ENCODE measurements around the gene PMEPA1. TPM values are rescaled to one million over a fixed set of nuclear protein-coding genes. Genes with fewer than 3 reads are reported as not detected.

PMEPA1 gene
- total RNA-seq, 1 donor = 0.86 TPM

GRCh38 chr20:57682184-57683101 is 27.4 kb downstream of the PMEPA1 start:
- TF ChIP-seq CTCF (IDR thresholded peaks at IDR 0.05; ENCODE audit: insufficient read depth, low read depth, low read length) = no peak
- no peak for DNase-seq (ENCODE audit: low read depth)
- no peak overlapping the region for H3K4me3 ChIP-seq (ENCODE audit: low read depth, low read length)

- H3K4me3 ChIP-seq (ENCODE audit: low read depth, low read length) = no peak overlapping the region
- no peak for DNase-seq (ENCODE audit: low read depth)
- TF ChIP-seq CTCF (IDR thresholded peaks at IDR 0.05; ENCODE audit: insufficient read depth, low read depth, low read length) = no peak
Observed at GRCh38 chr20:57680934-57681914, 28.6 kb downstream of the PMEPA1 start.

- peak; percentile 6 for DNase-seq (ENCODE audit: low read depth)
- no peak for TF ChIP-seq CTCF (IDR thresholded peaks at IDR 0.05; ENCODE audit: insufficient read depth, low read depth, low read length)
- H3K4me3 ChIP-seq (ENCODE audit: low read depth, low read length) = no peak overlapping the region
Observed at GRCh38 chr20:57680131-57680716, 29.6 kb downstream of the PMEPA1 start.

GRCh38 chr20:57679113-57679512 is 30.7 kb downstream of the PMEPA1 start:
- TF ChIP-seq CTCF (IDR thresholded peaks at IDR 0.05; ENCODE audit: insufficient read depth, low read depth, low read length) = no peak
- DNase-seq (ENCODE audit: low read depth) = no peak
- no peak overlapping the region for H3K4me3 ChIP-seq (ENCODE audit: low read depth, low read length)

- no peak for DNase-seq (ENCODE audit: low read depth)
- TF ChIP-seq CTCF (IDR thresholded peaks at IDR 0.05; ENCODE audit: insufficient read depth, low read depth, low read length) = no peak
- H3K4me3 ChIP-seq (ENCODE audit: low read depth, low read length) = no peak overlapping the region
Observed at GRCh38 chr20:57678340-57678739, 31.5 kb downstream of the PMEPA1 start.

GRCh38 chr20:57677584-57677982 is 32.2 kb downstream of the PMEPA1 start:
- DNase-seq (ENCODE audit: low read depth) = no peak
- TF ChIP-seq CTCF (IDR thresholded peaks at IDR 0.05; ENCODE audit: insufficient read depth, low read depth, low read length) = no peak
- H3K4me3 ChIP-seq (ENCODE audit: low read depth, low read length) = no peak overlapping the region

Measured in fibroblast of villous mesenchyme (primary cell).